Measurements from ENCODE around the gene MYOM3.

MYOM3 gene

DNA sequence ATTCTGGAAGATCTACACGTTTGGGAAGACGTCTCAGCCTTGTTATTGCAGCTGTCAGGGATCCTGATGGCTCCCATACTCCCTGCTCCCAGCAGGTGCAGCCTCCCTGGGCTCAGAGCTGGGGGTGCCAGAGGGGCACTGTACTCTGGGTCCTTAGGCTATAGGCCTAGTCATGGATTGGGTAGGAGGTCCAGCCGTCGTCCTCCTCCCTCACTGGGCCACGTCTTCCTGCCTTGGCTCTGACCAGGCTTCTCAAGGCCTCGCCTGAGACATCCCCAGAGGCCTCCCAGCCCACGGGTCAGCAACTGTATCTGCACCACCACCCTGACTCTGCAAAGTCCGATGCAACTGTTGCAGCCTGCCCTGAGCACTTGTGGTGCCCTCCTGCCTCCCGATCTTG is 18.2 kb downstream of the MYOM3 start:
- in situ Hi-C loops (cut with MboI; ENCODE audit: low pct_unique_long_range_greater_than_20kb, low sequenced_read_pairs, unreplicated experiment): no loop called here
- TF ChIP-seq, protein P1, sequence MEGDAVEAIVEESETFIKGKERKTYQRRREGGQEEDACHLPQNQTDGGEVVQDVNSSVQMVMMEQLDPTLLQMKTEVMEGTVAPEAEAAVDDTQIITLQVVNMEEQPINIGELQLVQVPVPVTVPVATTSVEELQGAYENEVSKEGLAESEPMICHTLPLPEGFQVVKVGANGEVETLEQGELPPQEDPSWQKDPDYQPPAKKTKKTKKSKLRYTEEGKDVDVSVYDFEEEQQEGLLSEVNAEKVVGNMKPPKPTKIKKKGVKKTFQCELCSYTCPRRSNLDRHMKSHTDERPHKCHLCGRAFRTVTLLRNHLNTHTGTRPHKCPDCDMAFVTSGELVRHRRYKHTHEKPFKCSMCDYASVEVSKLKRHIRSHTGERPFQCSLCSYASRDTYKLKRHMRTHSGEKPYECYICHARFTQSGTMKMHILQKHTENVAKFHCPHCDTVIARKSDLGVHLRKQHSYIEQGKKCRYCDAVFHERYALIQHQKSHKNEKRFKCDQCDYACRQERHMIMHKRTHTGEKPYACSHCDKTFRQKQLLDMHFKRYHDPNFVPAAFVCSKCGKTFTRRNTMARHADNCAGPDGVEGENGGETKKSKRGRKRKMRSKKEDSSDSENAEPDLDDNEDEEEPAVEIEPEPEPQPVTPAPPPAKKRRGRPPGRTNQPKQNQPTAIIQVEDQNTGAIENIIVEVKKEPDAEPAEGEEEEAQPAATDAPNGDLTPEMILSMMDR (IDR thresholded peaks at IDR 0.05; ENCODE audit: extremely low read depth, insufficient read depth, missing control alignments): no peak

DNA sequence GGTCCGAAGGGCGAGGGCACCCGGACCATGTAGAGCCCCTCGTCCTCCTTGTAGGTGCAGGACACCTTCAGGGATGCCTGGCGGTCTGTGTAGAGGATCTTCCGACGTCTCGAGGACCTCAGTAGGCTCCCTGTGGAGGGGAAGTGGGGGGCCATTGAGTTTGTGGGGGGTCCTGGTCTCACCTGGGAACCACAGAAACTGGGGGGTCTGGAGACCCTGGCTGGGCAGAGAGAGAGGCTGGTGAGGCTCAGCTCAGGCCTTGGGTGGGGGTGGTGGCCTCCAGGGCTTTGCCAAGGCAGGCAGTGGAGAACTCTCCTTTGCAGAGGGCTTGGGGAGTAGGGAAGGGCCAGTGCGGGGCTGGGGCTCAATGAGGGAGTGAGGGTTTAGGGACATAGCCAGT is 19.0 kb downstream of the MYOM3 start:
- in situ Hi-C loops (cut with MboI; ENCODE audit: low pct_unique_long_range_greater_than_20kb, low sequenced_read_pairs, unreplicated experiment): no loop called here
- TF ChIP-seq, protein P1 (IDR thresholded peaks at IDR 0.05; ENCODE audit: extremely low read depth, insufficient read depth, missing control alignments): no peak

More for the DNA sequence above, 18.2 kb downstream of the MYOM3 start:
- no peak for DNase-seq (ENCODE audit: low spot score)

DNA sequence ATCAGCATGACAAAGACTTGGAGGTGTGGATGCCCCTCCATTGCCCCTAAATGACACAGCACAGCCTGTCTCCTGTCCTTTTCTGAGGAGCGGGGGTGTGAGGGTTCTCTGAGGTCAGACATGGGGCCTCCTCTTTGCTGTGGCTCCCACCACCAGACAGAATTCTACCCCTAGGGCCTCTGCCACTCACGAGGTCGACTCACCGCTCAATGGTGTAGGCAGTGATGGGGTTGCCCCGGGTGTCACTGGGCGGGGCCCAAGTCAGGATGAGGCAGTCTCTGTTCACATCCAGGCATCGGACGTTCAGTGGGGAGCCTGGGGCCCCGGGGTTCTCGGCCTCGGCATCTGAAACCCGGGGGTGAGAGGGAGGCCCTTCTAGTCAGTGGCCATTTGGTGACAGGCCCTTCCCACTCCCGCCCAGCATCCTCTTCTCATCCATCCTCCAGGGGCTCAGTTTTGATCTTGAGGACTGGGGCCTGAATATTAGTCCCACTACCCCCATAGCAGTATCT is 19.9 kb downstream of the MYOM3 start:
- DNase-seq (ENCODE audit: low spot score): no peak
- in situ Hi-C loops (cut with MboI; ENCODE audit: low pct_unique_long_range_greater_than_20kb, low sequenced_read_pairs, unreplicated experiment): no loop called here
- TF ChIP-seq, protein P1 (IDR thresholded peaks at IDR 0.05; ENCODE audit: extremely low read depth, insufficient read depth, missing control alignments): no peak

More for the DNA sequence above, 19.0 kb downstream of the MYOM3 start:
- no peak for DNase-seq (ENCODE audit: low spot score)

DNA sequence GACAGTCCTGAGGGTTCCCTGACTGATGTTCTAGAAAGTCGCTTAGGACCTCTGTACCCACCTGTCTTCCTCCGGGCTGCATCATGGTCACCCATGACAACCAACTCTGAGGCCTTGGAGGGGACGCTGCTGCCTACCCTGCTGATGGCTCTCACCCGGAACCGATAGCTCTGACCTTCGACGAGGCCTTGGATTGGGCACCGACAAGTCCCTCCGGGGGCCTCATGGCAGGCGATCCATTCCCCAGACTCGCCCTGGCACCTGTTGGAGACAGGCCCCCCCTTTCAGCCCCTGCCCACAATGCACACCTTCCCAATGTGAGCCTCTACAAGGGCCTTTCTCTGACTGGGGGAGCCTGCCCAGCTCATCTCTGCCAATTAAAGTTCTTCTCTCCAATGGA is 21.2 kb downstream of the MYOM3 start:
- in situ Hi-C loops (cut with MboI; ENCODE audit: low pct_unique_long_range_greater_than_20kb, low sequenced_read_pairs, unreplicated experiment): no loop called here
- DNase-seq (ENCODE audit: low spot score): no peak
- TF ChIP-seq, protein P1 (IDR thresholded peaks at IDR 0.05; ENCODE audit: extremely low read depth, insufficient read depth, missing control alignments): no peak

DNA sequence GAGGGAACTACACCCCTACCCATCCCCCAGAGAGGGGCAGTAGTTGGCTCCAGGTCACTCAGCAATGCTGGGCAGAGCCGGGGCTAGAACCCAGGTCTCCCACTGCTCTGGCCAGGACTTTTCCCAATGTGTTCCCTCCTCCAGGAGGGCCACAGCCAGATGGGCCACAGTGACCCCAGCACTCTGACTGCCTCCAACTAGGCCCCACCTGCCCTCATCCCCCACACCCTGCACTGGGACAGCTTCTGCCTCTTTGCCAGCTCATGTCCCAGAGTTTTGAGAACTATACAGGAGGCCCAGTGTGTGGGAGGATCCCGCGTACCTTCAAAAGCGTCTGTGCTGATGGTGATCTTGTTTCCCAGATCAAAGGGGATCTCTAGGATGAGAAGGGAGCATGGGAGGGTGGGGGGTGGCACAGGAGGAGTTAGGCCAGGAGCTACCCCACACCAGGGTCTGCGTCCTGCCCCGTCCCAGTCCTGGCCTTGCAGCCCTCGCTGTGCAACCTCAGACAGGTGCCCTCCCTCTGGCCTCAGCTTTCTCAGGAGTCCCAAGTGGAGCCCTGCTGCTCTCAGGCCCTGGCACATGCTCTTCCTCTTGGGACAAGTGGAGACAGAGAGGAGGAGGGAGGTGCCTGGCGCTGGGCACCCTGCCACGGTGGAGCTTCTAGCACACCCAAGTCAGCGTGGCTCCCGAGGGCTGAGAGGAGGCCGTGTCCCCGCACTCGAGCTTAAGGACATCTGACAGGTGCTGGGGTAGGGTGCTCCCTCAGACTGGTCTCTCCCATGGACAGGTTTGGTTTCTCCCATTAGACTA is 22.0 kb downstream of the MYOM3 start:
- TF ChIP-seq, protein P1 (IDR thresholded peaks at IDR 0.05; ENCODE audit: extremely low read depth, insufficient read depth, missing control alignments): no peak
- in situ Hi-C loops (cut with MboI; ENCODE audit: low pct_unique_long_range_greater_than_20kb, low sequenced_read_pairs, unreplicated experiment): no loop called here
- no peak for DNase-seq (ENCODE audit: low spot score)

DNA sequence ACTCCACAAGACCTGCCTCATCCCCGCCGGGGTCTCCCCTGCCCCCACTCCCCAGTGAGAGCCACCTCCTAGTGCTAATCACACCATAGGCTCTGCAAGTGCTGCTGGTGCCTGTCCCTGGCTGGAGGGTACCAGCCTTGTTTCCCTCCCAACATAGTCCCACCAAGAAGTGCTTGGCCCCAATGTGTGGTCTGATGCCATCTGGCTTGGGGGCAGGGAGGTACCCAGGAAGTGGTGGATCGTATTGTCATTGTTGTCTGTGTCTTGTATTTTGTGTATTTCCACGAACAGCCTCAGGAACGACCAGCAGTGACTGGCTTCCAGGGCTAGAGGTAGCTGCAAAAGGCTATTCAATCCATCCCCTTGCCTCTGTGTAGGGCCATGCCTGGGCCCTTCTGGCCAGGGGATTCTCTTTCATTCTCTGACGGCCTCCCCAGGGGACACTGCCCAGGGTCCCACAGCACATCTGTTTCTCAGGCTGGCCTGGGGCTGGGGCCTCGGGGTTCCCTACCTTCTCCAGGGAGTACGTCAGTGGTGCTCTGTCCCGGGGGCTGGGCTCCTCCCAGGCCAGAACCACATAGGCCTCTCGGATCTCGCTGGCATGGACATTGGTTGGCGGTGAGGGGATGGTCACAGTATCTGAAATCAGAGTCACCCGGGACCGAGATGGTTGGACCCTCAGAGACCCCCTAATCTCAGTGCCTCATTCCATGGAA is 22.8 kb downstream of the MYOM3 start:
- no peak for DNase-seq (ENCODE audit: low spot score)
- TF ChIP-seq, protein P1 (IDR thresholded peaks at IDR 0.05; ENCODE audit: extremely low read depth, insufficient read depth, missing control alignments): no peak
- in situ Hi-C loops (cut with MboI; ENCODE audit: low pct_unique_long_range_greater_than_20kb, low sequenced_read_pairs, unreplicated experiment): no loop called here

Measured in GM13977 (cell line).